ENCODE data around the gene VPS25.
"Not testable (repeated sequence)": the region's sequence is repeated elsewhere in the genome, so short reads cannot be mapped to it uniquely, and the experiment has no call there.

Gene VPS25

DNA sequence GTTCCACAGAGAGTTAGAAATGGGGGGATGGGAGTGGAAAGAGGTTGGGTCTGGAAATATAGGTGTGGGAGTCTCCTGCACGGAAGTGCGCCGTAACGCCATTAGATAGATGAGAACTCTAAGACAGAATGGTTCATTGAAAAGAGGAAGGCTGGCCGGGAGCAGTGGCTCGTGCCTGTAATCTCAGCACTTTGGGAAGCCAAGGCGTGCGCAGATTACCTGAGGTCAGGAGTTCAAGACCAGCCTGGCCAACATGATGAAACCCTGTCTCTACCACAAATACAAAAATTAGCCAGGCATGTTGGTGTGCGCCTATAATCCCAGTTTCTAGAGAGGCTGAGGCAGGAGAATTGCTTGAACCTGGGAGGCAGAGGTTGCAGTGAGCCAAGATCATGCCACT is 5.2 kb upstream of the VPS25 start:
- DNase-seq (ENCODE audit: low spot score): not testable (repeated sequence)

- DNase-seq (ENCODE audit: low spot score): not testable (repeated sequence)
Measured at GRCh38 chr17:42769964-42770363, 3.3 kb upstream of the VPS25 start.

DNA sequence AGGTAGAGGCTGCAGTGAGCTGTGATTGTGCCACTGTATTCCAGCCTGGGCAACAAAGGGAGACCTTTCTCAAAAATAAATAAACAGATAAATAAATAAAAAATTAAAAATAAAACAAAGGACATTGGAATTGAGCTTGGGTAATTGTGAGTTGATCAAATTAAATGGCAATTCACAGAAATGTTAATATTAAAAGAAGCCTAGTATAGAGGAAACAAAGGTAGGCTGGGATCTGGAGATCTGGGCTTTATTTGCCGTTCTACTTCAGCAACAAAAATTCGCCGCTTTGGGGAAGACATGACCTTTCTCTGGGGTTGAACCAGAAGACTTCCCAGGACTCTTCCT is 332 bp upstream of the VPS25 start:
- DNase-seq (ENCODE audit: low spot score): no peak

DNA sequence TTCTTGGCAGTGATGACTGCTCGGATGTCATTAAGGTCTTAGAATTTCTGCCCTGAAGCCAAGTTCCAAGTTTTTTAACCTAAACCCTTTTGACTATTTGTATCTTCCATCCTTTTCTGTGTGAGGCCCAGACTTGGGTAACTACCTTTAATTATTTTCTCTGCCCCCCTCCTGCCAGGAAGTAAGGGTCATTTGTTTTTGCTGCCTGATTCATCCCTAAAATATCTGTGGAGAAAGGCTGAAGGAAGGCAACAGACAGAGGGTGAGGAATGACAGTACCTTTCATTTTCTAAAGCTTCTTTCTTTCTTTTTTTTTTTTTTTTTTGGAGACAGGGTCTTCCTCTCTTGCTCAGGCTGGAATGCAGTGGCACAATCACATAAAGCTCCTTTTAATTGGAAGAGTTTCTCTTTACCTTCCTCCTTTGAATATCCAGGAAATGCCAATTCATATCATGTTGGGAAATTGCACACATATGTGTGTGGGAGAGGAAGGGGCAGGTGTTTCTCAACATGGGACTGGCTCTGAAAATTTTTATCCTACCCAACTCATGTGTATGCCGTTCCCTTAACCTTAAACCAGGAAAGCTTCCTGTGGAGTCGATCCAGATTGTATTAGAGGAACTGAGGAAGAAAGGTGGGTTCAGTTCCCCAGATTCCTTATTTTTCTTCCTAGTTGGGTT is 957 bp downstream of the VPS25 start:
- DNase-seq (ENCODE audit: low spot score): no peak

DNA sequence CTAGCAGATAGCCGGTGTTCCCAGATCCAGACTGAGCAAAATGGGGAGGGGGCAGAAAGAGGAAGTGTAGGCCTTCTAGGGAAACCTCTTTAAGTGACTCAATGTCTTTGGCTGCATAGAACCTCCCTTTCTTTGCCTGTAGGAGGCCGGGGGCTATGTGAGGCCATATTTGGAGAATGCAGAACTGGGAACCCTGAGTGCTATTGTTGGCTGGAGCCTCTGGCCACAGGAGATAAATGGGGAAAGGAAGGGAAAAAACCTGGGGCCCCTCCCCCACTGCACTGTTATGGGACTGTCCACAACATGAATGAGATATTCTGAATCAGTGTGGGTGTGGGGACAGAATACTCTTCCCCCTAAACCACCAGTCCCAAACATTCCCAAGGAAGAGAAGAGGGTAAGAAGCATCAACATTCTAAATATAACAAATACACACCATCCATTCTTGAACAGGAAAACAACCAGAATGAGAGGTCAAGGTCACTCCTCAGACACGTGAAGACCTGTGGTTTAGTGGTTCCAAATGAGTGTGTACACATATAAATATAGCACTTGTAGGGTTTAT is 2.4 kb downstream of the VPS25 start:
- DNase-seq (ENCODE audit: low spot score): no peak

GRCh38 chr17:42778570-42778969 is 5.3 kb downstream of the VPS25 start:
- DNase-seq (ENCODE audit: low spot score): no peak

DNA sequence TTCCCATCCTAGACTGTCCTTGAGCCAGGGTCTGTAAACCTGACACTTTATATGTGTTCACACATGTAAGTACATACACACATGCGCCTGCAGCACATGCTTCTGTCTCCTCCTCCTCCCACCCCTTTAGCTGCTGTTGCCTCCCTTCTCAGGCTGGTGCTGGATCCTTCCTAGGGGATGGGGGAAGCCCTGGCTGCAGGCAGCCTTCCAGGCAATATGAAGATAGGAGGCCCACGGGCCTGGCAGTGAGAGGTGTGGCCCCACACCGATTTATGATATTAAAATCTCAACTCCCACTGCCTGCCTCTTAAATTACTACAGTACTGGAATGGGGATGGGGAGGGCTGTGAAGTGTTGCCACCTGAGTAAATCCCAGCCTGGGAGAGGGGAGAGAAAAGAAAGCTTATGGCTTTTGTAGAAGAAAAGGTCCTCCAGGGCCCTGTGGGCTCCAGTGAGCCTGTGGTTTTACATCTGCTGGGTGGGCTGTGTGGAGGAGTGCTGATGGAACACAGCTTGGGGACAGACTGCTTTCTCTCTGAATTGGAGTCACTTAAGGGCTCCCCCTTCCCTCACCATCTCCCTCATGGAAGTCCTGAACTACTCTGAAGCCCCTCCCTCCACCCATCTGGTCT is 6.2 kb downstream of the VPS25 start:
- DNase-seq (ENCODE audit: low spot score): no peak

GRCh38 chr17:42779936-42780850 is 6.9 kb downstream of the VPS25 start, which contains the start of gene WNK4:
Gene WNK4, plus strand, starts transcription at chr17:42780610. Its CDS starts 89 bp downstream, at chr17:42780699.
- peak; percentile 86 for DNase-seq (ENCODE audit: low spot score)

GRCh38 chr17:42780851-42781638 is 7.8 kb downstream of the VPS25 start:
- peak; percentile 28 for DNase-seq (ENCODE audit: low spot score)

DNA sequence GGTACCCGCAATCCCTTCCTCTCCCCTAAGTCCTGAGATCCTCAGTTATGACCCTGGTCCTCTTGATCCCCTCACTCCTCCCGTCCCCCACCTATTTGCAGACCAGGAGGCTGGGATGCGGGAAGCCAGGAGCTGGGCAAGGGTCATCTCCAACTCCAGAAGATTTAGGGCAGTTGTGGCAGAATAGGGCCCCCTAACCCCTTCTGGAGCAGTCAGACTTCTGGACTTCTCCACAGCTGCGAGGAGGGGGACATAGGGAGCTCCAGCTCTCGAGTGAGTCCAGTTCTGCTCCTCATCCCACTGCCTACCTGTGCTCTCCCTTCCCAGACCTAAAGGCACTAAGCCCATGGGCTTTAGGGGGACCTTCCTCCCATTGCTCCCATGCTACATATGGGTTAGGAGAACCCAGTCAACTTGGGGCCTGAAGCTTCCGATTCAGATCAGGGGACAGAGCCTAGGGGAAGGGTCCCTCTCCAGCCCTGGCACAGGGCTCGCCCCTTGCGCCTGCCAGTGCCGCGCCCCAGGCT is 8.5 kb downstream of the VPS25 start:
- no peak for DNase-seq (ENCODE audit: low spot score)

DNA sequence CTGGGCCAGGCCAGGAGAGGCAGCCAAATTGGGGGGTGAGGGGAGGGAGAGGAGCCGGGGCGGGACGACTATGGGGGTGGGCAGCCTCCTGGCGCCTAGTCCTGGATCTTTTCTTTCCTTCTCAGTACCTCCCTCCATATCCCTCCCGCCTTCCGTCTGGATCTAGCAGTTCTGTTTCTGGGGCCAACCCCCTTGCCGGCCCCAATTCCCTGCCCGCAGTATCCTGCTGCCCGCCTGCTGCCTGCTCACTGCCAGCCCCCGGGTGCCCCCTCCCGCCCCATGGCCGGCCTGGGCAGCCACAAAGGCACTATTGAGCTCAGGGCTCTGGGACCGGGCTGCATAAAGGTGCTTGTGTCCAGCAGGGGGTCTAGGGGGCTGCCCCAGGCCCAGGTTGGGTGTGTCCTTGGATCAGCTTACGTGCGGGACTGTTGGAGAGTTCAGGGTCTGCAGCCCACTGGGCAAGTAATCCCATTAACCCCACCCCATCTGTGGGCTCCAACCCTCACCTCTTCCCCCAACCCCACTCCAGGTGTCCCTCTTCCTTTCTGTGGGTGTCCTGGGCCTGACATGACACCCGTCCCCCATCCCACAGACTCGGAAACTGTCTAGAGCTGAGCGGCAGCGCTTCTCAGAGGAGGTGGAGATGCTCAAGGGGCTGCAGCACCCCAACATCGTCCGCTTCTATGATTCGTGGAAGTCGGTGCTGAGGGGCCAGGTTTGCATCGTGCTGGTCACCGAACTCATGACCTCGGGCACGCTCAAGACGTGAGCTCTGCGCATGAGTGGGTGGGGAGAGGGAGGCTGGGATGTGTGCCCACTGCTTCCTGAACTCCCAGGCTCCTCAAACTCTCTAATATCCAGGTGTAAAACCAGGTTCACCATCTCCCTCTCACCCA is 9.2 kb downstream of the VPS25 start:
- no peak for DNase-seq (ENCODE audit: low spot score)

GRCh38 chr17:42783062-42783790 is 10.0 kb downstream of the VPS25 start:
- no peak for DNase-seq (ENCODE audit: low spot score)

GRCh38 chr17:42783791-42784138 is 10.5 kb downstream of the VPS25 start:
- no peak for DNase-seq (ENCODE audit: low spot score)

DNA sequence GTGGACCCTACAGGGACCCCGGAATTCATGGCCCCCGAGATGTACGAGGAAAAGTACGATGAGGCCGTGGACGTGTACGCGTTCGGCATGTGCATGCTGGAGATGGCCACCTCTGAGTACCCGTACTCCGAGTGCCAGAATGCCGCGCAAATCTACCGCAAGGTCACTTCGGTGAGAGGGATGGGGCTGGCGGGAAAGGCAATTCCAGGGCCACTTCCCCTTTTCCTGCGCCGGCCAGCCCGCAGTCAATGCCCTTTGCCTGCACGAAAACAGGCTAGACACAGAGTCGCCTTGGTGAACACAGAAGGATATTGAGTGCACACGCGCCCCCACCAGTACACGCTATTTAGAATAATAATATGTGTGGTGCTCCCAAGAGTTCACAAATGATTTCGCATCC is 11.2 kb downstream of the VPS25 start:
- DNase-seq (ENCODE audit: low spot score): no peak

GRCh38 chr17:42784811-42785592 is 11.8 kb downstream of the VPS25 start:
- DNase-seq (ENCODE audit: low spot score): no peak

DNA sequence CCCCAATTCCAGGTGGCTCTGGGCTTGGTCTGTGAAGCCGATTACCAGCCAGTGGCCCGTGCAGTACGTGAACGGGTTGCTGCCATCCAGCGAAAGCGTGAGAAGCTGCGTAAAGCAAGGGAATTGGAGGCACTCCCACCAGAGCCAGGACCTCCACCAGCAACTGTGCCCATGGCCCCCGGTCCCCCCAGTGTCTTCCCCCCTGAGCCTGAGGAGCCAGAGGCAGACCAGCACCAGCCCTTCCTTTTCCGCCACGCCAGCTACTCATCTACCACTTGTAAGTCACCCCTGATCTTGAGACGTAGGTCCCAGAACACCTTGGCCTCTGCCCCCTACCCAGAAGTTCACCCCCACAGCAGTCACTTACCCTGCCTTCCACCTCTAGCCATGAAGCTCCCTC is 14.0 kb downstream of the VPS25 start:
- DNase-seq (ENCODE audit: low spot score): no peak

GRCh38 chr17:42791948-42792347 is 18.7 kb downstream of the VPS25 start:
- DNase-seq (ENCODE audit: low spot score): no peak

DNA sequence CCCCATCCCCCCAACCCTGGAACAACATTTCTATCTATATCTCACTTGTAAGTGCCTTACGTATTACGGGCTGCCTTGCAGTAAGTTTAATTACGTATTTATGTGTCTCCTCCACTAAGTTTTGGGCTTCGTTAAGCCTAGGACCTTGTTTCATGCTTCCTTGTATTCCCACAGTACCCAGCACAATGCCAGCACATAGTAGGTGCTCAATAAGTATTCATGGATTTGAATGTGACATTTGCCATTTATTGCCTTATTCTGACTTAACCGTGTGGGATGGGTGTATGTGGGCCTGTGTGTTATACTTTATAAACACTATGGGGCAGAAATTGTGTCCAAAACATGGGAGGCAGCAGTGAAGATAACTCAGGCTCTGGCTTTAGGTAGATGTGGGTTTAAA is 19.3 kb downstream of the VPS25 start:
- no peak for DNase-seq (ENCODE audit: low spot score)

DNA sequence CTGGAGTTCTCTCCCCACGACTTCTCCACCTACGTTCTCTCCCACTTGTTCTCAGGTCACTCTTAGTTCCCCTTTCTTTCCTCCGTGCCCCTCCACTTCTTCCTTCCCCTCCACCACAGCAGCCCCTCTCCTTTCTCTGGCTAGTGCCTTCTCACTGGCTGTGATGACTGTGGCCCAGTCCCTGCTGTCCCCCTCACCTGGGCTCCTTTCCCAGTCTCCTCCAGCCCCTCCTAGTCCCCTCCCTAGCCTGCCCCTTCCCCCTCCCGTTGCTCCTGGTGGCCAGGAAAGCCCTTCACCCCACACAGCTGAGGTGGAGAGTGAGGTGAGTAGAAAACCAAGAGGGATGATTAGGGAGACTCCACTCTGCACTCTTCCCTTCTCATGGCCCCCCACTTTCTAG is 21.8 kb downstream of the VPS25 start:
- DNase-seq (ENCODE audit: low spot score): no peak
